HEK293 (cell line): ENCODE results near the gene EXT2.

ENCODE experiments used
- CTCF ChIA-PET: fragments of 350-600 bp; formaldehyde crosslinking; extraction: SDS; loops from one replicate; lab custom pipeline; 2021; ENCODE audit warnings: antibody characterized with exemption; lab: Yijun Ruan, JAX
- POLR2A ChIA-PET: fragments of 300-600 bp; formaldehyde crosslinking; extraction: SDS; loops from one replicate; lab custom pipeline; 2020; ENCODE audit warnings: antibody characterized with exemption, inconsistent platforms; lab: Yijun Ruan, JAX
- H3K27ac ChIP-seq: fragments of 200-500 bp; sonication (Bioruptor generic); 2 replicates; pipeline ENCODE4 v1.5.1; 2014; ENCODE audit warnings: low read depth, low read length, control low read depth, inconsistent platforms; ENCODE audit errors: extremely low read depth
- H3K36me3 ChIP-seq, 2 experiments: fragments of 200-500 bp in 1 of 2; sonication (Bioruptor generic) in 1 of 2; 1 replicate in 1 of 2; 2 replicates in 1 of 2; pipeline ENCODE4 v1.5.1; 2014 to 2017; ENCODE audit warnings: inconsistent platforms in 2 of 2, low read length in 2 of 2; ENCODE audit not compliant: control insufficient read depth in 2 of 2, insufficient read depth in 1 of 2
- H3K4me1 ChIP-seq: fragments of 200-500 bp; sonication (Bioruptor generic); 2 replicates; pipeline ENCODE4 v1.5.1; 2014; ENCODE audit warnings: mild to moderate bottlenecking, low read length, inconsistent platforms; ENCODE audit not compliant: control insufficient read depth, insufficient read depth
- H3K4me3 ChIP-seq: 2 replicates; pipeline ENCODE4 v1.5.1; 2011; ENCODE audit warnings: low read depth, mild to moderate bottlenecking, control low read depth, low read length, moderate library complexity
- H3K9me3 ChIP-seq: fragments of 200-500 bp; sonication (Bioruptor generic); 2 replicates; pipeline ENCODE4 v1.5.1; 2014; ENCODE audit warnings: low read depth, low read length, inconsistent platforms; ENCODE audit not compliant: control insufficient read depth, insufficient read depth
- EGR2 ChIP-seq: fragments of 450-650 bp; formaldehyde crosslinking; IDR thresholded peaks from 2 replicates; pipeline ENCODE4 v1.5.1; 2016; ENCODE audit warnings: low read depth, missing biosample characterization, missing genetic modification characterization
- GLI2 ChIP-seq: fragments of 450-650 bp; formaldehyde crosslinking; IDR thresholded peaks from 2 replicates; pipeline ENCODE4; 2017; ENCODE audit warnings: missing biosample characterization, missing genetic modification characterization, low read depth, borderline replicate concordance
- HOXD13 ChIP-seq: sonication (generic); formaldehyde crosslinking; IDR thresholded peaks from 2 replicates; pipeline ENCODE4 v1.8.0; 2022; ENCODE audit warnings: missing genetic modification reagents, borderline replicate concordance
- MEIS1 ChIP-seq: sonication (generic); formaldehyde crosslinking; IDR thresholded peaks from 2 replicates; pipeline ENCODE4 v1.8.1; 2022; ENCODE audit warnings: missing genetic modification reagents, mild to moderate bottlenecking, borderline replicate concordance
- ZBTB1 ChIP-seq: fragments of 450-650 bp; formaldehyde crosslinking; IDR thresholded peaks from 2 replicates; pipeline ENCODE4 v1.5.1; 2016; ENCODE audit warnings: missing biosample characterization, missing genetic modification characterization
- ZBTB7A ChIP-seq: fragments of 450-650 bp; formaldehyde crosslinking; IDR thresholded peaks from 2 replicates; pipeline ENCODE4 v1.5.1; 2016; ENCODE audit warnings: low read depth, missing biosample characterization, missing genetic modification characterization
- ZNF23 ChIP-seq: fragments of 450-650 bp; formaldehyde crosslinking; IDR thresholded peaks from 2 replicates; pipeline ENCODE4 v1.5.1; 2016; ENCODE audit warnings: missing biosample characterization, missing genetic modification characterization, borderline replicate concordance
- ZNF248 ChIP-seq: fragments of 450-650 bp; formaldehyde crosslinking; IDR thresholded peaks from 2 replicates; pipeline ENCODE4 v1.5.1; 2017; ENCODE audit warnings: missing biosample characterization, missing genetic modification characterization
- ZNF37A ChIP-seq: fragments of 450-650 bp; IDR thresholded peaks from 2 replicates; pipeline ENCODE4 v1.5.1; 2018; ENCODE audit warnings: missing biosample characterization, missing genetic modification characterization
- ZNF404 ChIP-seq: fragments of 450-650 bp; formaldehyde crosslinking; IDR thresholded peaks from 2 replicates; pipeline ENCODE4 v1.5.1; 2017; ENCODE audit warnings: missing biosample characterization, missing genetic modification characterization
- ZNF549 ChIP-seq: fragments of 450-650 bp; IDR thresholded peaks from 2 replicates; pipeline ENCODE4 v1.5.1; 2018; ENCODE audit warnings: missing biosample characterization, missing genetic modification characterization, mild to moderate bottlenecking, inconsistent platforms, moderate library complexity
- ZNF558 ChIP-seq: fragments of 450-650 bp; formaldehyde crosslinking; IDR thresholded peaks from 2 replicates; pipeline ENCODE4 v1.5.1; 2016; ENCODE audit warnings: missing biosample characterization, missing genetic modification characterization
- ZNF560 ChIP-seq: fragments of 450-650 bp; formaldehyde crosslinking; IDR thresholded peaks from 2 replicates; pipeline ENCODE4 v1.5.1; 2017; ENCODE audit warnings: missing biosample characterization, missing genetic modification characterization, borderline replicate concordance
- ZNF561 ChIP-seq: fragments of 450-650 bp; IDR thresholded peaks from 2 replicates; pipeline ENCODE4 v1.5.1; 2018; ENCODE audit warnings: missing biosample characterization, missing genetic modification characterization, borderline replicate concordance
- ZNF768 ChIP-seq: fragments of 450-650 bp; formaldehyde crosslinking; IDR thresholded peaks from 2 replicates; pipeline ENCODE4 v1.5.1; 2018; ENCODE audit warnings: missing biosample characterization, mild to moderate bottlenecking, missing genetic modification characterization
- TF ChIP-seq, protein P1 (sequence below): fragments of 450-650 bp; formaldehyde crosslinking; IDR thresholded peaks from 2 replicates; pipeline ENCODE4 v1.5.1; 2016; ENCODE audit warnings: missing biosample characterization, missing genetic modification characterization
- TF ChIP-seq, protein P2 (sequence below): fragments of 450-650 bp; formaldehyde crosslinking; IDR thresholded peaks from 2 replicates; pipeline ENCODE4 v1.5.1; 2016; ENCODE audit warnings: missing biosample characterization, missing genetic modification characterization, borderline replicate concordance

EXT2 gene

GRCh38 chr11:44257338-44258189 lies 162.1 kb downstream of the EXT2 start:
- POLR2A ChIA-PET: no interaction called here
- H3K4me1 ChIP-seq: no peaks in the 10 kb centered on the region
- TF ChIP-seq ZNF549 (tag by site-specific recombination) (no peak), ZNF23 (no peak), EGR2 (tag by site-specific recombination) (no peak), ZNF404 (tag by site-specific recombination) (no peak), ZNF768 (tag by site-specific recombination) (no peak)
- TF ChIP-seq, protein P1, sequence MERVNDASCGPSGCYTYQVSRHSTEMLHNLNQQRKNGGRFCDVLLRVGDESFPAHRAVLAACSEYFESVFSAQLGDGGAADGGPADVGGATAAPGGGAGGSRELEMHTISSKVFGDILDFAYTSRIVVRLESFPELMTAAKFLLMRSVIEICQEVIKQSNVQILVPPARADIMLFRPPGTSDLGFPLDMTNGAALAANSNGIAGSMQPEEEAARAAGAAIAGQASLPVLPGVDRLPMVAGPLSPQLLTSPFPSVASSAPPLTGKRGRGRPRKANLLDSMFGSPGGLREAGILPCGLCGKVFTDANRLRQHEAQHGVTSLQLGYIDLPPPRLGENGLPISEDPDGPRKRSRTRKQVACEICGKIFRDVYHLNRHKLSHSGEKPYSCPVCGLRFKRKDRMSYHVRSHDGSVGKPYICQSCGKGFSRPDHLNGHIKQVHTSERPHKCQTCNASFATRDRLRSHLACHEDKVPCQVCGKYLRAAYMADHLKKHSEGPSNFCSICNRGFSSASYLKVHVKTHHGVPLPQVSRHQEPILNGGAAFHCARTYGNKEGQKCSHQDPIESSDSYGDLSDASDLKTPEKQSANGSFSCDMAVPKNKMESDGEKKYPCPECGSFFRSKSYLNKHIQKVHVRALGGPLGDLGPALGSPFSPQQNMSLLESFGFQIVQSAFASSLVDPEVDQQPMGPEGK (tag by site-specific recombination): no peak
- no peak overlapping the region for H3K4me3 ChIP-seq
- no peaks in the 10 kb centered on the region for H3K9me3 ChIP-seq
- CTCF ChIA-PET: interaction anchor here (0.7 to 1.2 kb wide), 4 partner anchors 14 to 147 kb away, joined by 3 to 4 read pairs (median 4); no protein-coding TSS in a partner anchor
- H3K36me3 ChIP-seq: no peaks in the 10 kb centered on the region
- no peak overlapping the region for H3K27ac ChIP-seq

DNA sequence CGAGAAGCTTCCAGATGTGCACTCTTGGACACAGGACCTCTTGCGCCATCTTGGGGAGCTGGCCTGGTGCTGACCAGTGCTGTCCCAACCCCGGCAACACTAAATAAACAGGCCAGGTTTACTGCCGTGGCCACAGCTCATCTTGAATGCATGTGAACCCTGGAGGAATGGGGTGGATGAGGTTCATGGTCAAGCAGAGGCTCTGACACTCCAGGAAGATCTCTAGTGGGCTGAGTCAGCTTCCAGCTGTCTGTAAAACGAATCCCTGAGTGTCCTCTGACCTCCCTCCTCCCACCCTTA lies 162.7 kb downstream of the EXT2 start:
- CTCF ChIA-PET: interaction anchor here (1.0 to 1.2 kb wide), 3 partner anchors 125 to 148 kb away, joined by 3 to 4 read pairs (median 4); no protein-coding TSS in a partner anchor
- POLR2A ChIA-PET: no interaction called here
- TF ChIP-seq ZBTB7A (no peak), ZNF558 (tag by site-specific recombination) (no peak), ZNF560 (tag by site-specific recombination) (no peak), ZNF23 (no peak), ZBTB1 (tag by site-specific recombination) (no peak), HOXD13 (CRISPR knock-in tag) (no peak), MEIS1 (CRISPR knock-in tag) (no peak), ZNF37A (tag by site-specific recombination) (no peak), GLI2 (tag by site-specific recombination) (no peak), ZNF248 (no peak), ZNF561 (tag by site-specific recombination) (no peak)
- TF ChIP-seq, protein P2, sequence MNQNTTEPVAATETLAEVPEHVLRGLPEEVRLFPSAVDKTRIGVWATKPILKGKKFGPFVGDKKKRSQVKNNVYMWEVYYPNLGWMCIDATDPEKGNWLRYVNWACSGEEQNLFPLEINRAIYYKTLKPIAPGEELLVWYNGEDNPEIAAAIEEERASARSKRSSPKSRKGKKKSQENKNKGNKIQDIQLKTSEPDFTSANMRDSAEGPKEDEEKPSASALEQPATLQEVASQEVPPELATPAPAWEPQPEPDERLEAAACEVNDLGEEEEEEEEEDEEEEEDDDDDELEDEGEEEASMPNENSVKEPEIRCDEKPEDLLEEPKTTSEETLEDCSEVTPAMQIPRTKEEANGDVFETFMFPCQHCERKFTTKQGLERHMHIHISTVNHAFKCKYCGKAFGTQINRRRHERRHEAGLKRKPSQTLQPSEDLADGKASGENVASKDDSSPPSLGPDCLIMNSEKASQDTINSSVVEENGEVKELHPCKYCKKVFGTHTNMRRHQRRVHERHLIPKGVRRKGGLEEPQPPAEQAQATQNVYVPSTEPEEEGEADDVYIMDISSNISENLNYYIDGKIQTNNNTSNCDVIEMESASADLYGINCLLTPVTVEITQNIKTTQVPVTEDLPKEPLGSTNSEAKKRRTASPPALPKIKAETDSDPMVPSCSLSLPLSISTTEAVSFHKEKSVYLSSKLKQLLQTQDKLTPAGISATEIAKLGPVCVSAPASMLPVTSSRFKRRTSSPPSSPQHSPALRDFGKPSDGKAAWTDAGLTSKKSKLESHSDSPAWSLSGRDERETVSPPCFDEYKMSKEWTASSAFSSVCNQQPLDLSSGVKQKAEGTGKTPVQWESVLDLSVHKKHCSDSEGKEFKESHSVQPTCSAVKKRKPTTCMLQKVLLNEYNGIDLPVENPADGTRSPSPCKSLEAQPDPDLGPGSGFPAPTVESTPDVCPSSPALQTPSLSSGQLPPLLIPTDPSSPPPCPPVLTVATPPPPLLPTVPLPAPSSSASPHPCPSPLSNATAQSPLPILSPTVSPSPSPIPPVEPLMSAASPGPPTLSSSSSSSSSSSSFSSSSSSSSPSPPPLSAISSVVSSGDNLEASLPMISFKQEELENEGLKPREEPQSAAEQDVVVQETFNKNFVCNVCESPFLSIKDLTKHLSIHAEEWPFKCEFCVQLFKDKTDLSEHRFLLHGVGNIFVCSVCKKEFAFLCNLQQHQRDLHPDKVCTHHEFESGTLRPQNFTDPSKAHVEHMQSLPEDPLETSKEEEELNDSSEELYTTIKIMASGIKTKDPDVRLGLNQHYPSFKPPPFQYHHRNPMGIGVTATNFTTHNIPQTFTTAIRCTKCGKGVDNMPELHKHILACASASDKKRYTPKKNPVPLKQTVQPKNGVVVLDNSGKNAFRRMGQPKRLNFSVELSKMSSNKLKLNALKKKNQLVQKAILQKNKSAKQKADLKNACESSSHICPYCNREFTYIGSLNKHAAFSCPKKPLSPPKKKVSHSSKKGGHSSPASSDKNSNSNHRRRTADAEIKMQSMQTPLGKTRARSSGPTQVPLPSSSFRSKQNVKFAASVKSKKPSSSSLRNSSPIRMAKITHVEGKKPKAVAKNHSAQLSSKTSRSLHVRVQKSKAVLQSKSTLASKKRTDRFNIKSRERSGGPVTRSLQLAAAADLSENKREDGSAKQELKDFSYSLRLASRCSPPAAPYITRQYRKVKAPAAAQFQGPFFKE (tag by site-specific recombination): no peak
- H3K36me3 ChIP-seq: no peaks in the 10 kb centered on the region
- no peak overlapping the region for H3K4me3 ChIP-seq
- no peaks in the 10 kb centered on the region for H3K4me1 ChIP-seq
- H3K27ac ChIP-seq: no peak overlapping the region
- H3K9me3 ChIP-seq: no peaks in the 10 kb centered on the region
